Activated CD4-positive, alpha-beta T cell treated with anti-CD3 and anti-CD28 coated beads, Interleukin-2, amount 10 ng/mL, durations not matched to agents 7 days and 5 days (primary cell): ENCODE results near the gene GGT6. TPM values are rescaled to one million over a fixed set of nuclear protein-coding genes. Genes with fewer than 3 reads are reported as not detected.

Experiments used
- CTCF ChIA-PET: fragments of 350-600 bp; sonication (Branson Sonifier 250); formaldehyde crosslinking; loops from one replicate; lab custom pipeline; 2021; ENCODE audit warnings: antibody characterized with exemption; lab: Charles Lee
- POLR2A ChIA-PET: fragments of 350-600 bp; sonication (Branson Sonifier 250); formaldehyde crosslinking; loops from one replicate; lab custom pipeline; 2021; ENCODE audit warnings: antibody characterized with exemption; lab: Charles Lee
- DNase-seq: peaks from one replicate; pipeline ENCODE4 v3.0.0-alpha.2; 2020
- H3K27ac Mint-ChIP-seq: one replicate; pipeline ENCODE4 v1.8.0; 2021; ENCODE audit warnings: mild to moderate bottlenecking, moderate library complexity, mixed read lengths
- H3K27me3 Mint-ChIP-seq: one replicate; pipeline ENCODE4 v1.8.0; 2021; ENCODE audit warnings: mixed read lengths
- H3K36me3 Mint-ChIP-seq: one replicate; pipeline ENCODE4 v1.8.0; 2021; ENCODE audit warnings: low read depth, mixed read lengths
- H3K4me1 Mint-ChIP-seq: one replicate; pipeline ENCODE4 v1.8.0; 2021; ENCODE audit warnings: mixed read lengths
- H3K4me3 Mint-ChIP-seq: one replicate; pipeline ENCODE4 v1.8.0; 2021; ENCODE audit warnings: mild to moderate bottlenecking, moderate library complexity, mixed read lengths
- H3K9me3 Mint-ChIP-seq: one replicate; pipeline ENCODE4 v1.8.0; 2021; ENCODE audit warnings: mixed read lengths
- total RNA-seq, 2 experiments: library from RNA; stranded (reverse); gene quantifications; one replicate each; pipeline ENCODE4 v1.2.3, GENCODE V29; 2021

The GGT6 gene
- total RNA-seq, 2 experiments from 2014 or later = not detected

- ChIA-PET POLR2A (no interaction called here), CTCF (no interaction called here)
- Mint-ChIP-seq H3K9me3 (no peaks in the 10 kb centered on the region), H3K36me3 (no peaks in the 10 kb centered on the region), H3K27me3 (peaks cover 13% of the 10 kb centered on the region), H3K4me3 (no peak overlapping the region), H3K27ac (no peak overlapping the region), H3K4me1 (peaks cover 8% of the 10 kb centered on the region)
- no peak for DNase-seq
These were observed 29.3 kb downstream of the GGT6 start for GRCh38 chr17:4530799-4531730.

- H3K27ac Mint-ChIP-seq = no peak overlapping the region
- ChIA-PET CTCF (interaction anchor here (1.8 kb wide), 1 partner anchor 8 kb away, joined by 5 read pairs; no protein-coding TSS in a partner anchor), POLR2A (interaction anchor here (0.6 kb wide), 1 partner anchor 260 kb away, joined by 6 read pairs; no protein-coding TSS in a partner anchor)
- H3K9me3 Mint-ChIP-seq = no peaks in the 10 kb centered on the region
- peaks cover 8% of the 10 kb centered on the region for H3K4me1 Mint-ChIP-seq
- no peak for DNase-seq
- H3K4me3 Mint-ChIP-seq = no peak overlapping the region
- peaks cover 13% of the 10 kb centered on the region for H3K27me3 Mint-ChIP-seq
- H3K36me3 Mint-ChIP-seq = no peaks in the 10 kb centered on the region
These were observed 30.7 kb downstream of the GGT6 start for GRCh38 chr17:4529533-4530152.

GRCh38 chr17:4527566-4528125 lies 32.7 kb downstream of the GGT6 start:
- Mint-ChIP-seq H3K27me3 (peaks cover 13% of the 10 kb centered on the region), H3K4me1 (no peaks in the 10 kb centered on the region), H3K9me3 (no peaks in the 10 kb centered on the region), H3K36me3 (no peaks in the 10 kb centered on the region), H3K4me3 (no peak overlapping the region), H3K27ac (no peak overlapping the region)
- no peak for DNase-seq
- CTCF ChIA-PET = no interaction called here
- POLR2A ChIA-PET = no interaction called here

GRCh38 chr17:4527134-4527533 lies 33.2 kb downstream of the GGT6 start:
- Mint-ChIP-seq H3K4me3 (no peak overlapping the region), H3K27me3 (peaks cover 12% of the 10 kb centered on the region), H3K36me3 (no peaks in the 10 kb centered on the region), H3K27ac (no peak overlapping the region), H3K4me1 (no peaks in the 10 kb centered on the region), H3K9me3 (no peaks in the 10 kb centered on the region)
- CTCF ChIA-PET = no interaction called here
- POLR2A ChIA-PET = no interaction called here
- DNase-seq = no peak

GRCh38 chr17:4525691-4526397 lies 34.5 kb downstream of the GGT6 start:
- no peaks in the 10 kb centered on the region for H3K4me1 Mint-ChIP-seq
- no peak overlapping the region for H3K27ac Mint-ChIP-seq
- no peaks in the 10 kb centered on the region for H3K9me3 Mint-ChIP-seq
- no peaks in the 10 kb centered on the region for H3K36me3 Mint-ChIP-seq
- H3K4me3 Mint-ChIP-seq = no peak overlapping the region
- peaks cover 9% of the 10 kb centered on the region for H3K27me3 Mint-ChIP-seq
- DNase-seq = no peak
- POLR2A ChIA-PET = no interaction called here
- CTCF ChIA-PET = interaction anchor here (1.9 kb wide), 1 partner anchor 42 kb away, joined by 5 read pairs; no protein-coding TSS in a partner anchor

- H3K4me1 Mint-ChIP-seq = no peaks in the 10 kb centered on the region
- no peak overlapping the region for H3K4me3 Mint-ChIP-seq
- no peaks in the 10 kb centered on the region for H3K36me3 Mint-ChIP-seq
- ChIA-PET POLR2A (interaction anchor here (0.5 kb wide), 1 partner anchor 247 kb away, joined by 3 read pairs; no protein-coding TSS in a partner anchor), CTCF (interaction anchor here (1.2 to 1.9 kb wide), 4 partner anchors 14 to 72 kb away, joined by 3 to 6 read pairs (median 4); no protein-coding TSS in a partner anchor)
- no peaks in the 10 kb centered on the region for H3K9me3 Mint-ChIP-seq
- DNase-seq = no peak
- H3K27ac Mint-ChIP-seq = no peak overlapping the region
- peaks cover 9% of the 10 kb centered on the region for H3K27me3 Mint-ChIP-seq
These were observed 36.4 kb downstream of the GGT6 start for GRCh38 chr17:4523946-4524345.

GRCh38 chr17:4522661-4523060 lies 37.7 kb downstream of the GGT6 start:
- POLR2A ChIA-PET = no interaction called here
- Mint-ChIP-seq H3K4me1 (peaks cover 4% of the 10 kb centered on the region), H3K9me3 (no peaks in the 10 kb centered on the region), H3K27me3 (peaks cover 7% of the 10 kb centered on the region), H3K4me3 (no peak overlapping the region), H3K27ac (no peak overlapping the region), H3K36me3 (no peaks in the 10 kb centered on the region)
- CTCF ChIA-PET = no interaction called here
- no peak for DNase-seq

GRCh38 chr17:4520894-4521600 lies 39.3 kb downstream of the GGT6 start:
- no peaks in the 10 kb centered on the region for H3K9me3 Mint-ChIP-seq
- ChIA-PET CTCF (interaction anchor here (1.0 kb wide), 1 partner anchor 12 kb away, joined by 3 read pairs; no protein-coding TSS in a partner anchor), POLR2A (no interaction called here)
- no peaks in the 10 kb centered on the region for H3K27me3 Mint-ChIP-seq
- H3K36me3 Mint-ChIP-seq = no peaks in the 10 kb centered on the region
- DNase-seq = no peak
- H3K4me1 Mint-ChIP-seq = peaks cover 4% of the 10 kb centered on the region
- no peak overlapping the region for H3K27ac Mint-ChIP-seq
- no peak overlapping the region for H3K4me3 Mint-ChIP-seq

GRCh38 chr17:4520060-4520893 lies 40.1 kb downstream of the GGT6 start:
- Mint-ChIP-seq H3K4me3 (no peak overlapping the region), H3K36me3 (no peaks in the 10 kb centered on the region), H3K9me3 (no peaks in the 10 kb centered on the region), H3K27me3 (no peaks in the 10 kb centered on the region), H3K4me1 (peaks cover 4% of the 10 kb centered on the region), H3K27ac (no peak overlapping the region)
- CTCF ChIA-PET = no interaction called here
- DNase-seq = no peak
- POLR2A ChIA-PET = no interaction called here

- ChIA-PET CTCF (no interaction called here), POLR2A (no interaction called here)
- H3K4me1 Mint-ChIP-seq = peaks cover 4% of the 10 kb centered on the region
- H3K4me3 Mint-ChIP-seq = no peak overlapping the region
- DNase-seq = no peak
- H3K36me3 Mint-ChIP-seq = no peaks in the 10 kb centered on the region
- no peak overlapping the region for H3K27ac Mint-ChIP-seq
- H3K9me3 Mint-ChIP-seq = no peaks in the 10 kb centered on the region
- no peaks in the 10 kb centered on the region for H3K27me3 Mint-ChIP-seq
These were observed 41.0 kb downstream of the GGT6 start for GRCh38 chr17:4519361-4519788.

- H3K4me3 Mint-ChIP-seq = no peak overlapping the region
- ChIA-PET POLR2A (no interaction called here), CTCF (no interaction called here)
- no peak overlapping the region for H3K27ac Mint-ChIP-seq
- H3K9me3 Mint-ChIP-seq = no peaks in the 10 kb centered on the region
- peaks cover 4% of the 10 kb centered on the region for H3K4me1 Mint-ChIP-seq
- no peak for DNase-seq
- no peaks in the 10 kb centered on the region for H3K27me3 Mint-ChIP-seq
- H3K36me3 Mint-ChIP-seq = no peaks in the 10 kb centered on the region
These were observed 41.5 kb downstream of the GGT6 start for GRCh38 chr17:4518901-4519300.
